Hepatocyte (in vitro differentiated cells): ENCODE results near the gene REPS2.

ENCODE experiments used
- EZH2 ChIP-seq: fragments of 200-600 bp; sonication (generic); IDR thresholded peaks from 2 replicates; pipeline ENCODE4 v1.6.1; 2016; ENCODE audit warnings: antibody characterized with exemption, mild to moderate bottlenecking, borderline replicate concordance
- EZH2phosphoT487 ChIP-seq: fragments of 200-600 bp; sonication (generic); IDR thresholded peaks from one replicate; pipeline ENCODE4 v1.6.1; 2018; ENCODE audit warnings: antibody characterized with exemption, mild to moderate bottlenecking, low read depth, moderate library complexity; ENCODE audit not compliant: unreplicated experiment, severe bottlenecking
- TF ChIP-seq, protein P1 (sequence below): fragments of 200-600 bp; sonication (generic); IDR thresholded peaks from 2 replicates; pipeline ENCODE4 v1.5.1; 2016; ENCODE audit warnings: antibody characterized with exemption, mild to moderate bottlenecking; ENCODE audit not compliant: poor library complexity

- TF ChIP-seq EZH2 (no peak), EZH2phosphoT487 (no peak)
- TF ChIP-seq, protein P1, sequence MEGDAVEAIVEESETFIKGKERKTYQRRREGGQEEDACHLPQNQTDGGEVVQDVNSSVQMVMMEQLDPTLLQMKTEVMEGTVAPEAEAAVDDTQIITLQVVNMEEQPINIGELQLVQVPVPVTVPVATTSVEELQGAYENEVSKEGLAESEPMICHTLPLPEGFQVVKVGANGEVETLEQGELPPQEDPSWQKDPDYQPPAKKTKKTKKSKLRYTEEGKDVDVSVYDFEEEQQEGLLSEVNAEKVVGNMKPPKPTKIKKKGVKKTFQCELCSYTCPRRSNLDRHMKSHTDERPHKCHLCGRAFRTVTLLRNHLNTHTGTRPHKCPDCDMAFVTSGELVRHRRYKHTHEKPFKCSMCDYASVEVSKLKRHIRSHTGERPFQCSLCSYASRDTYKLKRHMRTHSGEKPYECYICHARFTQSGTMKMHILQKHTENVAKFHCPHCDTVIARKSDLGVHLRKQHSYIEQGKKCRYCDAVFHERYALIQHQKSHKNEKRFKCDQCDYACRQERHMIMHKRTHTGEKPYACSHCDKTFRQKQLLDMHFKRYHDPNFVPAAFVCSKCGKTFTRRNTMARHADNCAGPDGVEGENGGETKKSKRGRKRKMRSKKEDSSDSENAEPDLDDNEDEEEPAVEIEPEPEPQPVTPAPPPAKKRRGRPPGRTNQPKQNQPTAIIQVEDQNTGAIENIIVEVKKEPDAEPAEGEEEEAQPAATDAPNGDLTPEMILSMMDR: no peak
Measured at GRCh38 chrX:16946361-16946964, at the start of gene REPS2.
